Activated T-cell treated with anti-CD3 and anti-CD28 coated beads for 24 hours (primary cell): Measurements from ENCODE around the gene PTPN7.
"Not testable (repeated sequence)": the region's sequence is repeated elsewhere in the genome, so short reads cannot be mapped to it uniquely, and the experiment has no call there.

Source experiments
- DNase-seq: peaks from one replicate; pipeline ENCODE4 v3.0.0-alpha.2; 2020; ENCODE audit warnings: low read depth

The PTPN7 gene

DNA sequence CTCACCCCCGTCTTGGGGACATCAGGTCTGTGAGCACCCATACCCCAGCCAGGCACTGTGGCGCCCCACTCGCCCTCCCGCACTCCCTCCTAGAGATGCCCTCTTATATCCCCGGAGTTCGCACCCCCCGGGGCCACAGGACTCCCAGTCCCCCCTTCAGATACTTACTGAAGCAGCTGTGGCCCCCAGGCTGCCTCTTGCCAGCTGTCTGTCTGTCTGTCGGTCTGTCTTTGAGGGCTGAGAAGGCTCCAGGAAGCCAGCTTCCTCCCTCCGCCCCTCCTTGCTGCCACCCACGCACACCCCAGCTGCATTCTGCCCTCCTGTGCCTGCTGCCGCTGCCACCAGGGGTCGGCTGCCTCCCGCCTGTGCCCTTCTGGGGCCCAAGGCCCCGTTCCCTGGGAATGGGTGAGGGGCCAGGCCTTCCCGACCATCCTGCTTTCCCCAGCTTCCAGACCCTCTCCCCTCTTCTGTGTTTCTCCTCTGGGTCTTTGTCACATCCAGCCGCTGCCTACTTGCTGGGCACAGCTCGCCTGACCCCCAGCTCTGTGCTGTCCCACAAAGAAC, at the start of gene PTPN7:
PTPN7 (minus strand) TSS at position 226 of the 564 bp plus-strand sequence. CDS start 1,200 bp downstream, outside the sequence.
- DNase-seq, result peak; percentile 79

DNA sequence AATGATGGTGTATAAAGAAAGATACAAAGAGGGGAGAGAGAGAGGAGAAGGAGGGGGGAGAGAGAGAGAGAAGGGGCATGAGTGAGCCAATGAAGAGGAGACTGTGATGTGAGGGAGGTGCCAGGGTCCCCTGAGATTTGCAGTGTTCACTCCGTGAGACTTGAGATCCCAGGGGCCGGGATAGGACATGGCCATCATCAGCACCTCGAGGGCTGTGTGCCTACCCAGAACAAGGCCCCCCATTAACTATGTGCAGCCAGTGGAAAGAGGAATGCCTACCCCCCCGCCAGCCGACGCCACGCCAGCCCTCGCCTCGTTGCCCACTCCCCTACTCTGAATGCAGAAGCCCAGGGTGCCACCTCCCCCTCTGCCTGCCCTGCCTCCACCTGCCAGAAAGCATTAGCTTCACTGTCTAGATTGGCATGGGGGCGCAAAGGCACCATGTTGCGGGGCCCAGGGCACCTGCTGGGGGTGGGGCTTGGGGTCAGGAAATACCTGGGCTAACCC, 48.0 kb upstream of the PTPN7 start:
- DNase-seq, result no peak

DNA sequence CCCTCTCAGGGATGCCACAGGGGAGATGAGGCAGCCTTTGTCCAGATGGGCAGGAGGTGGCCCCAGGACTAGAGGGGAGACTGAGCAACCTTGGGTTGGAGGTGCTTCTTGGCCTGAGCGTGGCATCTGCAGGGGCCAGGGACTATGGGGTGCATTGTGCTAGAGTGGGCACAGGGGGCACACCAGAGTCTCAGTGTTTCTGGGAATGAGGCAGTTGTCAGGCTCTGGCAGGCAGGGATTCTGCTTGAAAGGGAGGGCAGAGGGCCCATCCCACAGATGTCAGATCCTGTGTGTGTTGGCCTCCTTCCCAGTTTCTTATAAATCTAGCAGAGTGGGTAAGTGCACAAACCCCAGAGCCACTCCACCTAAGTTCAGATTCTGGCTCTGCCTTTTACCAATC, 46.9 kb upstream of the PTPN7 start:
- DNase-seq, result no peak

DNA sequence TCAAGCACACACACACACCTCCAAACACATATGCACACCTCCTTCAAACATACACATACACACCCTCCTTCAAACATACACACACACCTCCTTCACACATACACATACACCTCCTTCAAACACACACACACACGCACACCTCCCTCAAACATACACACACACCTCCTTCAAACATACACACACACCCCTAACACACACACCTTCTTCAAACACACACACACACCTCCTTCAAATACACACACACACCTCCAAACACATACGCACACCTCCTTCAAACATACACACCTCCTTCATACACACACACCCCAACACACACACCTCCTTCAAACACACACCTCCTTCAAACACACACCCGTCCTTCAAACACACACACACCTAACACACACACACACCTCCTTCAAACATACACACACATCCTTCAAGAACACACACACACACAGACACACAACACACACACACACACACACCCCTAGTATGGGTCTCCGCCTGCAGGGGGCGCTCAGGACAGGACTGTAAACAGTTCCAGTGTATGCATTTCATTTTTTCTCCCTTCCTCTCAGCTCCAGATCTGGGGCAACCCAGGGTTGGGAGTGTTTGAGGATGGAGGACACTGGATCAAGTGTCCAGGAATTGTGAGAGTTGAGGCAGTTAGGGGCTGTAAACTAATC, 45.3 kb upstream of the PTPN7 start:
- DNase-seq, result no peak

DNA sequence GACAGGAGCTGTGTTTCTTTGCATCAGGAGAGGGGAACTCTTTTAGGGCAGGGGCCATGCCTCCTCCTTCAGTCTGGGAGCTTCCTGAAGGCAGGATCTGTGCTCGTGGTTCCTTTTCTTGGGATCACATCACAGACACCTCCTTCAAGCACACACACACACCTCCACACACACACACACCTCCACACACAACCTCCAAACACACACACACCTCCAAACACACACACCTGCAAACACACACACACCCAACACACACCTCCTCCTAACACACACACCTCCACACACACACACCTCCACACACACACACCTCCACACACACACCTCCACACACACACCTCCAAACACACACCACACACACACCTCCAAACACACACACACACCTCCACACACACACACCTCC, 43.7 kb upstream of the PTPN7 start:
- no peak for DNase-seq

DNA sequence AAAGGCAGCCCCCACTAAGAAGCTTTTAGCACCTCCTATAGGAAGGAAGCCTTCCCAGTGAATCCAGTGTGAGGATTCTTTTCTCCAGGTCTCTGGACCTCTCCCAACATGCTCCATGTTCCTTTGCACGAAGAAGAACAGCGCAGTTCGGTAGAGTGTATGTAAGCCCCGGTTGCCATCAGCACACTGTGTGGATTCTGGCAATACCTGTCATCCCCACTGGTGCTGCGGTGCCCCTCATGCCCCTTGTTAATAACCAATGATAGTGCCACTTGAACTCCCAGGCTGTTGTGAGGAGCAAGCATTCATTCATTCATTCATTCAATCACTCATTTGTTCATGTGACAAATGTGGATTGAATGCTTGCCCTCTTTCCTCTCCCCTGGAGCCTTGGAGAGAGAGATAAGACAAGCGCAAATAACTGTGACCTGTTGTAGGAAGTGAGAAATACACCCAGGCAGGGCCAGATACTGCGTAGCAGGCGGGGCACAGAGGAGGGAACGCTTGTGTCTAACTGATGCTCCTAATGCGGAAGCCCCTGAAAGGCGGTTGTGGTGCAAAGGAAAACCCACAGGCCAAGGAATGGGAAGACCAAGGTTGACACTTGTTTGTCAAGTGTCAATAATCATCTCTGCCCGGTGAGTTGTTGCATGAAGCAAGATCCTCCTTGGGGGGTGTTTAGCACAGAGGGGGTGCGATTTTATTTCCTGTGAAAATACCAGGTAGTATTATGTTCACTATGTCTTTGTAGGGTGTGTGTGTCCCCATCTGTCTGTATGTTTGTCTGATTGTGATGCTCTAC, 43.0 kb upstream of the PTPN7 start:
- DNase-seq, result no peak

DNA sequence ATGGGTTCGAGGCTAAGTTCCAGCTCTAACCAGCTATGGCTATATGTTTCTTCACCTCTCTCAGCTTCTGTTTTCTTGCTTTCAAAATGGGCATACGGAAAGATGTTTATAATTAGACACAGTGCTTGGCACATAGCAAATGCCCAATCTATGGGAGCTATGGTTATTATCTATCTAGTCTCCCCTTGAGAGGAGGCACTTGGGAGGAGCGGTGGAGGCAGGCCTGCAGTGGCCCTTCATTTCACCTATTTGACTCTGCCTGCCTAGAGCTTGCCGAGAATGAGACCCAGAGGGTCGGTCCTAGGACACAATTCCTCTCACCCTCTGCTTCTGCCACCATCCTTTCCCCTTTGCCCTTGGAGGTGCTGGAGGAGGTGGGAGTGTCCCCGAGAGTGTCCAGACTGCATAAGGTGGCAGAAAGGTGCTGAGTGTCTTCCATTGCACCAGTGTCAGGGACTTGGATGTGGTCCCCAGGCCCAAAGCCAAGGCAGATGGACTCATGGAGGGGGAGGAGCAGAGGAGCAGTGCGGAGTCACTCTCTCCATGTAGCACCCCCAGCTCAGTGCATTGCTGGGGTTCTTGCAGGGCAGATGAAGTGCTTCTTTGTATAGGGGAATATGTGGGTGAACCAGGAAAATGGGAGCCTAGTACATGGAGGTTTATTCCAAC, 42.2 kb upstream of the PTPN7 start:
- no peak for DNase-seq

DNA sequence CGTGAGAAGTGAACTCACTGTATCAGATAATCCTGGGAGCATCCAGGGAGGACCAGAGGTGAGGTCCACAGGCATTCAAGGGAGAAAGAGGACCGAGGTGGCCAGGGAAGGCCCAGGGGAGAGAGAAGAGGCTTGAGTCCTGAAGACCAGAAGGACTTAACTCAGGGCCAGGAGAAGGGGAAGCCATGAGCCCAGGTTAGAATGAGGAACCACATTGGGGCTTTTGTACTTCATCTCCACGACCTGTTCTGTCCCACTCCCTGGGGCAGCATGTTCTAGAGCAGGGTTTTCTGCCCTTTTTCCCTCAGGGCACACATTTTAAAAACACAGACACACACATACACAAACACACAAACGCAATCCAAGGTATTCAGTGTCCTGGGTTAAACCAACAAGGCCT, 41.6 kb upstream of the PTPN7 start:
- no peak for DNase-seq

DNA sequence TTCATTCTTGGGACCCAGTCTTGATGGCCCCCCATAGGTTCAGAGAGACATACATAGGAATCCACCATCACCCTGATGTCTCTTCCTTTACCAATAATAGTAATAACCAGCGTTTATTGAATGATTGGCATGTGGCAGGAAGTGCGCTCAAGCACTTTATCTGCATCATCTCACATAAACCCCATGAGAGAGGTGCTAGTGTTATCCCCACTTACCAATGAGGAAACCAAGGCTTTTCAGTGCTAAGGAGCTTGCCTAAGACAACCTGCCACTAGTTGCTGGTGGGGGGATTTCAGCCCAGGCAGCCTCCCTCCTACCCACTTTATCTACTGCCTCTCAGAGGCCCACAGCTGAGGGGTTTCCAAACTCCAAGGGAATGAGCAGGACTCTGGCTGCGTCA, 40.9 kb upstream of the PTPN7 start:
- DNase-seq, result no peak

DNA sequence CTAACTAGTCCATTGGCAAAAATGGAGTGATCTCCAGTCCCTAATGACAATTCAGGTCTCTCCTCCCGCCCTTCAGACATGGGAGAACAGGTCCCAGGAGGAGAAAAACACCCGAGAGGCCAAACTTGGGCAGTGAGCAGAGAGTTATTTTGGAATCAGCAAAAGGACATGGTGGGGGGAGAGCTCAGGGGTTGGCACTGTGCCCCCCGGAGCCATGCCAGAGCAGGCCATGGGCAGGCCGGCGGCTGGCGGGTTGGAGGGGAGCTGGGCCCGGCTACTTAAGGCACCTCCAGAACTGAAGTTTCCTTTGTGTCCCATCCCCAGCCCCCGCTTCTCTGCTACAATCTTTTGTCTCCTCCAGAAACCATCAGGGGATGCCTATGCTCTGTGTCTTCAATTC, 40.3 kb upstream of the PTPN7 start:
- no peak for DNase-seq

DNA sequence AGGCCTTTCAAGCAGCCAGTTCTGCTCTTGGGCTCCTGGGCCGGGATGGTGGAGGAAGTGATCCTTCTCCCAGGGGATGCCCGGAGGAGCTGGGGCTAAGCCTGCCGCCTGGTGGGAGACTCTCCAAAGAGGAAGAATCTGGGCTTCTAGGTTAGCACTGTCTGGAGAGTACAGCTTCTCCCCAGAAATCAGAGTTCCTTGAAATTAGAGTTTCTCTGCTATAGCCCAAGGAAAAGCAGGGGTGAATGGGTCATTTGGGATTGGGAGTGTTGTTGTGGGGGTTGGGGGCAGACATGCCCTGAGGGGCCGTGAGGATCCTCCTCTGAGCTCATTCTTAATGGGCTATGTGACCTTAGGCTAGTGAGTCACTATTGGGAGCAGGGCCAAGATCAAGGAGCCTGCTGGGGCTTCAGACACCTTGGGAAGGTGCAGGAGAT, 39.7 kb upstream of the PTPN7 start:
- no peak for DNase-seq

DNA sequence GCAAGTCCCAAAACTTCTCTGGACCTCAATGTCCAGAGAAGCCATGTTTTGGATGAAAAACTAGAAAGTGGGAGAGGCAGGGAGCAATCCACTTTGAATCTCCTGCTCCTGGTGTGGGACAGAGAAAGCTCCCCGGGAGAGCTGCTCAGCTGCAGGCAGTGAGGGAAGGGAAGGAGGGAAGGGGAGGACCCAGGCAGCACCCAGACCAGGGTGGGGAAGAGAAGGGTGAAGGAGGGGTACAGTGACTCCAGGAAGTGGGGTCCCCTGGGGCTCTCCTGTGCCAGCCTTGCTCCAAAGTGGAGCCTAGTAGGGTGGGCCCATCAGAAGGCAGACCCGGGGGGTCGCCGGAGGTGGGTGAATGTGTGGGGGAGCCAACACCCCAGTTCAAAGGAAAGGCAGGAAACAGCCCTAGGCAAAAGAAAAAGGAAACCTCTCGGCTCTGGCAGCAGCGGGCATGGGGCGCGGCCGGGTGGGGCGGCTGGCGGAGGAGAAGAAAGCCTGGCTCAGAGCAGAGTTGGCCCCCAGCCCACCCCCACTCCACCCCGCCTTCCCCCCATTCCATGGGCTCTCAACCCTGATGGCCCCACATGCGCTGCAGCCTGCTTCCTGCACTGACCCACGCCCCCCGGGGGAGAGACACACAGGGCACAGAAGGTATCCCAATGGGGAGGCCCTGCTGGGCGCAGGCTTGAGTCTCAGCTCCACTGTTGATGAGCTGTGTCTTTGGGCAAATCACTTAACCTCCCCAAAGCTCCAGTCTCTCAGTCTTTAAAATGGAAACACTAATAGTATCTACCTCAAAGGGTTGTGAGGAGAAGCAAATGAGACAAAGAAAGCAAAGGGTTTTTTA, 38.9 kb upstream of the PTPN7 start:
- no peak for DNase-seq

DNA sequence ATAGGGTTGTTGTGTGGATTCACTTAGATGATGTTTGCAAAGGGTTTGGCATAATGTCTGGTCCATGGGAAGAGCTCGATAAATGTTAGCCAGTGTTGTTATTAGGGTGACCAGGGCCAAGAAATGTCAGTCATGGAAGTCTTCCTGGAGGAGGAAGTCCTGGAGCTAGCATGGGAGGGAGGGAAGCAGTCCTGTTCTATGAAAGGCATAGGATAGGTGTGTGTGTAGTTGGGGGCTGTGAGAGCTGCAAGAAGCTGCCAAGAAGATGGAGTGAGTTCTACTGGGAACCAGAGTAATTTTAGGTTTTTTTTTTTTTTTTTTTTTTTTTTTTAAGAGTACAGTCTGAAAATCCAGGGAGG, 37.9 kb upstream of the PTPN7 start:
- DNase-seq, result no peak

DNA sequence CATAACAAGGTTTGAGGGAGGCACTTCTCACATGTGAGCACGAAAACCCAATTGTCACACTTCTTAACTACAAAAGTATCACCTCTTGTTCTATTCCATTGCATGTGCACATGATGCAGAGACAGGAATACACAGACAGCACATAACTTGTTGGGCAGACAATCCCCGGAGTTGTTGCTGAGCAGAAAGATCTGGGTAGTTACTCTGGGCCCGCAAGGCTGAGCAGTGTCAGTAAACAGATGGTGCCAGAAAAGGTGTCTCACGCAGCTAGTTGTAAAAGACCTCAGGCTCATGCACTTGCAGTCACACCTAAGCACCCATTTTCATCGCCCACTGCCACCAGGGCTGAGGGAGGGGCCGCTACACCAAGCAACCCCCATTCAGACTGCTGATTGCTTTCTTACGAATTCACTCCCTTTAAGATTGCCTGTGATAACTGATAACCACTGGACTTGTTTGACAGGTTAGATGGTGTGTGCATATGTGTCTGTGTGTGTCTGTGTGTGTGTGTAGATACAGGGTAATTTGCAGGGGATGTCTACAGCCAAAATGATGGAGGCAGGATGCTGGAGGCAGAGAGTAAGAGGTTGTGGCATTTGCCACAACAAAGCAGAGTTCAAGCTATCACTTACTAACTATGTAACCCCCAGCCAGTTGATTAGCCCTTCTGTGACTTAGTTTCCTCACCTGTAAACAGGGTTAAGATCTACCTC, 37.4 kb upstream of the PTPN7 start:
- DNase-seq, result no peak

DNA sequence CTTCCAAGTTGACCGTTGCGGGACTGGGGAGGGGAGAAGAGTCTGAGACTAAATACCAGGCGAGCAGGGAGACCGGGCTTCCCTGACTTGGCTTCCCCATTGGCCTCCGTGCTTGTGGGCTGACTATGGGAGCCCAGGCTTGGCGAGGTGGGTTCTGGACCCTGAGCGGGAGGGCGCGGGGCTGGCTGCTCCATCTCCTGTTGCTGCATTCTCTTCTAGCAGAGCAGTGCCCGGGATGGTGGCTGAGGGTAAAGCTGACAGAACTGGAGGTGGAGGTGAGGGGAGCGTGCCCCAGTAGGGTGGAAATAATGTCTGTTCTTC, 33.9 kb upstream of the PTPN7 start:
- DNase-seq, result no peak

DNA sequence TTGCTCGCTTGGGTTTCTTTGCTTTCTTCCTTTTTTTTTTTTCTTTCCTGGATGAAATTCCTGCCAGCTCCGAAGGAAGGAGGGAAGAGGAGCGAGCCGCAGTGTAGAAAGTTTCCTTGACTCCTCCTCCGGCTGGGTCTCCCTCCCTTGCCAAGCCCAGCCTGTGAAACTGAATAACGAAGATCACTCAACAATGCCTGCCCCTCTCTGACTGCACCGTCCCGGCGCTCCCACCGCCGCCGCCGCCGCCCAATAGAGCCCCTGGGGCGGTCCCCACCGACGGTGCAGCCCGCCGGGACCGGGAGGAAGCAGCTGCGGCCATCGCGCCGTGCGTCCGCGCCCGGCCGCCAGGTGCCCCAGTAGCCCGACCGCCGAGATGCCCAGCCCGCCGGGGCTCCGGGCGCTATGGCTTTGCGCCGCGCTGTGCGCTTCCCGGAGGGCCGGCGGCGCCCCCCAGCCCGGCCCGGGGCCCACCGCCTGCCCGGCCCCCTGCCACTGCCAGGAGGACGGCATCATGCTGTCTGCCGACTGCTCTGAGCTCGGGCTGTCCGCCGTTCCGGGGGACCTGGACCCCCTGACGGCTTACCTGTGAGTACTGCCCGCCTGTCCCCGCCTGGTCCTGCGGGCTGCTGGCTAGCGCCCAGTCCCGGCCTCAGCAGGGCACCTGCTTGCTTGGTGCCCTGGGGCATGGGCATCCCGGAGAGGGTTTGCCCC, 33.4 kb upstream of the PTPN7 start, which contains the start of gene LGR6:
LGR6 (plus strand) TSS at position 186 of the 714 bp plus-strand sequence; CDS start at position 377, 191 bp downstream.
- DNase-seq, result no peak

DNA sequence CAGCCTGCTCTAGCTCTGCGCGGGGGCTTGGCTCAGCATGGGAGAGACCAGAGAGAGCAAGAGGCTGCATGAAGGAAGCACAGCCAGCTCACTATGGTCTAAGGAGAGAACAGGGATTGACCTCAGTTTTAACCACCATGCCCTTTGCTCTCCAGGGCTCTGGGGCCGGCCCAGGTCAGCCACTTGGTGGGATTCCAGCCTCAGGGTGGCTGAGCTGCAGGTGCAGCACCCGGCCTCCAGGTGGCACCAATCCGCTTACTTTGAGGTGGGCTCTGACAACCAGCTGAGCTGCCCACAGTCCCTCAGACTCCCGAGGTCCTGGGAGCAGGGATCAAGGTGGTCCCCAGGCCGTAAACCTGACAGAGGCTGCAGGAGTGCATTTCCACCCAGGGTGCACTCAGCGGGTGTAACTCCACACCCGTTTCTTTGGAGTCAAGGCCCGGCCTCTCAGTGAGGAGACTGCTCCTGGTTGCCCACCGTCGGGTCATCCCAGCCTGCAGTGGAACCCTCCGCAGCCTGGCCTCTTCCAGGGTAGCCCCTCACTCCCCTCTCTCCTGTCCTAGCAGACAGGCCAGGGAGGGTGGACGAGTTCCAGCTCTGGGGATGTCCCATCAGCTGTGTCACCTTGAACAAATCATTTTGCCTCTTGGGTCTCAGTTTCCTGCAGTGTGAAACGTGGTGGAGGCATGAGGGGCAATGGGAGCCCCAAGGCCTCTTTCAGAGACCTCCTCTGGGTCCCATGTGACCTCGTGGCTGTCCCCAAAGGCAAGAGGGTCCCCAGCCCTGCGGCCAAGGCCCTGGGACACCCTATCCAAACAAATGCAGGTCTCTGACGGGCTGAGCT, 32.6 kb upstream of the PTPN7 start:
- peak; percentile 38 for DNase-seq

DNA sequence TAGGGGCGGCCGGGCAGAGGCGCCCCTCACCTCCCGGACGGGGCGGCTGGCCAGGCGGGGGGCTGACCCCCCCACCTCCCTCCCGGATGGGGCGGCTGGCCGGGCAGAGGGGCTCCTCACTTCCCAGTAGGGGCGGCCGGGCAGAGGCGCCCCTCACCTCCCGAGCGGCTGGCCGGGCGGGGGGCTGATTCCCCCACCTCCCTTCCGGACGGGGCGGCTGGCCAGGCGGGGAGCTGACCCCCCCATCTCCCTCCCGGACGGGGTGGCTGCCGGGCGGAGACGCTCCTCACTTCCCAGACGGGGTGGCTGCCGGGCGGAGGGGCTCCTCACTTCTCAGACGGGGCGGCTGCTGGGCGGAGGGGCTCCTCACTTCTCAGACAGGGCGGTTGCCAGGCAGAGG, 31.0 kb upstream of the PTPN7 start:
- not testable (repeated sequence) for DNase-seq

DNA sequence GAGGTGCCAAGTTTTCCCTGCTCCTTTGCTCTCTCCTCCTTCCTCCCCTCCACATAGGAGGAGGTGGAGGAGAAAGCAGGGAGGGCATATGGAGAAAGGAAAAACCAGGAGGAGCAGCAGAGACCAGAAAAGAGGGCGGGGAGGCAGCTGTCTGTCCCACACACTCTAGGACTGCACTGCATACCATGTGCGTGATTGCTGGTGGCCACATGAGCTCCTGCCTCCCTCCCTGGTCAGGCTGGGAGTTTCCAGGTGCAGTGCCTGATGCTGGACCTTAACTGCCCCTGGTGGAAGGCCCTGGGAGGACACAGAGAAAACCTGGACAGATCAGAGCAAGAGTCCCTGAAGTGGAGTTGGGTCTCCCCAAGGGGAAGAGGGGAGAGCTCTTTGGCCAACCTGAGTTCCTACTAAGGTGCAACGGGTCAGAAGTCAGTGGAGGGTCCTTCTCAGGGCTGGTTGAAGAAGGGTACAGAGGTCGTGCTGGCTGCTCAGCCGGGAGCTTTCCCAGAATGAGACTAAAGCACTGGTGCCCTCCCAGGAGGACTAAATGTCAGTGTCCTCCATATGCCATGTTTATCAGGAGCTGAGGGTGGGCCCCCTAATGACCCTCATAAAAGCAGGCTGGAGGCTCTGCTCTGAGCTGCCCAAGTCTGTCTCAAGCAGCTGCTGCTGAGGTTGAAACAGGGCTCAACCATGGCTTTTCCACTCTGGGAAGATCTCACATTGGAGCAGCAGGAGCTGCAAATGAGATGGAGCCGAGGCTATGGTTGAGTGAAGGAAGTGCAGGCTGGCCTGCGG, 29.7 kb upstream of the PTPN7 start:
- no peak for DNase-seq
